Spleen (tissue), 7 donors: ENCODE data around the gene CHRM5.

Experiments used
- POLR2A ChIP-seq, 3 donors: fragments of 450-650 bp; IDR thresholded peaks; one replicate each; pipeline ENCODE4 v1.5.1; 2017; ENCODE audit warnings: antibody characterized with exemption in 3 of 3, mild to moderate bottlenecking in 1 of 3
- POLR2AphosphoS5 ChIP-seq, 3 donors: sonication (generic); formaldehyde crosslinking; IDR thresholded peaks; one replicate each; pipeline ENCODE4 v1.5.1; 2017; ENCODE audit warnings: antibody characterized with exemption in 3 of 3
- TF ChIP-seq, protein P1 (sequence below), 11 experiments: fragments of 200-600 bp in 7 of 11; fragments of 450-650 bp in 4 of 11; sonication (generic) in 4 of 11; IDR thresholded peaks in 8 of 11; conservative IDR thresholded peaks in 3 of 11; 1 replicate in 7 of 11; 2 replicates in 4 of 11; pipeline versions ENCODE4 v1.4.0 to v1.8.0; 2016 to 2021; ENCODE audit warnings: antibody characterized with exemption in 11 of 11, inconsistent platforms in 4 of 11, mild to moderate bottlenecking in 1 of 11
- donor health status: DM: no; HTN: no; CAD: no; lungs with moderate emphysema.
- donor health status: DM: no; HTN: no; CAD: no.
- donor health status: DM: no; HTN: no; CAD: no.

DNA sequence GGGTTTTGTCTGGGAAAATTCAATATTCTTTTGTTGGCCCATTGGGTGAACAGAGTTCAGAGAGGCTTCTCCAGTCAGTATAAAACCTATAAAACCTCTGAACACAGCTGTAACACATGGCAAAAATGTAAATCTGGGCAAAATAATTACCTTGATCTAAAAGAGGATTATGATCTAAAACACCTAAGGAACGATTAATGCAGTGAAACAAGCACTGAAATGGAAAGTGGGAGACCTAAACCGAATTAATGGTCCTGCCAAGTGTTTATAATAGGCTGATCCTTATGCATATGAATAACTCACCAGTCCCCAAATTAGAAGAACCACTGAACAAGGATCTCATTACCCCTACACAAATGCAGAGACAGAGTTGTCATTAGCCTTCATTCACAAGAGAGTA is 38.1 kb downstream of the CHRM5 start:
- no peak for TF ChIP-seq POLR2A (IDR thresholded peaks at IDR 0.05)
- TF ChIP-seq, protein P1, sequence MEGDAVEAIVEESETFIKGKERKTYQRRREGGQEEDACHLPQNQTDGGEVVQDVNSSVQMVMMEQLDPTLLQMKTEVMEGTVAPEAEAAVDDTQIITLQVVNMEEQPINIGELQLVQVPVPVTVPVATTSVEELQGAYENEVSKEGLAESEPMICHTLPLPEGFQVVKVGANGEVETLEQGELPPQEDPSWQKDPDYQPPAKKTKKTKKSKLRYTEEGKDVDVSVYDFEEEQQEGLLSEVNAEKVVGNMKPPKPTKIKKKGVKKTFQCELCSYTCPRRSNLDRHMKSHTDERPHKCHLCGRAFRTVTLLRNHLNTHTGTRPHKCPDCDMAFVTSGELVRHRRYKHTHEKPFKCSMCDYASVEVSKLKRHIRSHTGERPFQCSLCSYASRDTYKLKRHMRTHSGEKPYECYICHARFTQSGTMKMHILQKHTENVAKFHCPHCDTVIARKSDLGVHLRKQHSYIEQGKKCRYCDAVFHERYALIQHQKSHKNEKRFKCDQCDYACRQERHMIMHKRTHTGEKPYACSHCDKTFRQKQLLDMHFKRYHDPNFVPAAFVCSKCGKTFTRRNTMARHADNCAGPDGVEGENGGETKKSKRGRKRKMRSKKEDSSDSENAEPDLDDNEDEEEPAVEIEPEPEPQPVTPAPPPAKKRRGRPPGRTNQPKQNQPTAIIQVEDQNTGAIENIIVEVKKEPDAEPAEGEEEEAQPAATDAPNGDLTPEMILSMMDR (IDR thresholded peaks at IDR 0.05 in 8 of 11, conservative IDR thresholded peaks at IDR 0.05 in 3 of 11): no peak
- no peak for TF ChIP-seq POLR2AphosphoS5 (IDR thresholded peaks at IDR 0.05)
